SJCRH30 (cell line): ENCODE data around the gene HOXA11. TPM values are rescaled to one million over a fixed set of nuclear protein-coding genes. Genes with fewer than 3 reads are reported as not detected.

ENCODE experiments used
- DNase-seq, 2 experiments: peaks; one replicate each; pipeline ENCODE4 v3.0.0-alpha.2; 2015 to 2020
- H3K27ac ChIP-seq: fragments of 250-450 bp; sonication (Bioruptor Pico); 2 replicates; pipeline ENCODE4 v1.5.1; 2020; ENCODE audit warnings: mild to moderate bottlenecking, moderate library complexity
- H3K27me3 ChIP-seq: fragments of 250-450 bp; sonication (Bioruptor Pico); 2 replicates; pipeline ENCODE4 v1.5.1; 2020; ENCODE audit warnings: mild to moderate bottlenecking, moderate library complexity
- H3K36me3 ChIP-seq: fragments of 250-450 bp; sonication (Bioruptor Pico); 2 replicates; pipeline ENCODE4 v1.5.1; 2020; ENCODE audit warnings: mild to moderate bottlenecking, moderate library complexity
- H3K4me1 ChIP-seq: fragments of 250-450 bp; sonication (Bioruptor Pico); 2 replicates; pipeline ENCODE4 v1.5.1; 2020; ENCODE audit warnings: mild to moderate bottlenecking, moderate library complexity
- H3K4me3 ChIP-seq: fragments of 250-450 bp; sonication (Bioruptor Pico); 2 replicates; pipeline ENCODE4 v1.5.1; 2020; ENCODE audit warnings: mild to moderate bottlenecking, moderate library complexity
- H3K9me3 ChIP-seq: fragments of 250-450 bp; sonication (Bioruptor Pico); replicated peaks from 2 replicates; pipeline ENCODE4 v1.5.1; 2020; ENCODE audit warnings: mild to moderate bottlenecking, moderate library complexity
- total RNA-seq: library from RNA; depleted of rRNA; stranded (reverse); fragments of >200 nt; shearing (Covaris generic); gene quantifications from 2 replicates; pipeline ENCODE4 v1.2.3, GENCODE V29; 2014

The HOXA11 gene
- total RNA-seq, 1 experiment from 2014 or later, result 5.8 TPM

- no peaks in the 10 kb centered on the region for H3K36me3 ChIP-seq
- no peaks in the 10 kb centered on the region for H3K9me3 ChIP-seq
- no peak overlapping the region for H3K27ac ChIP-seq
- no peaks in the 10 kb centered on the region for H3K4me1 ChIP-seq
- no peak overlapping the region for H3K4me3 ChIP-seq
- no peaks in the 10 kb centered on the region; the same call in none of the 2 replicates for H3K27me3 ChIP-seq
- DNase-seq, result no peak
Observed at GRCh38 chr7:27211764-27212204, 26.8 kb upstream of the HOXA11 start.

GRCh38 chr7:27211084-27211446 lies 26.0 kb upstream of the HOXA11 start:
- H3K27me3 ChIP-seq, result no peaks in the 10 kb centered on the region; the same call in none of the 2 replicates
- DNase-seq, result no peak
- no peaks in the 10 kb centered on the region for H3K36me3 ChIP-seq

GRCh38 chr7:27210441-27211083 lies 25.5 kb upstream of the HOXA11 start:
- DNase-seq, result no peak
- H3K36me3 ChIP-seq, result no peaks in the 10 kb centered on the region
- no peaks in the 10 kb centered on the region; the same call in none of the 2 replicates for H3K27me3 ChIP-seq
- H3K9me3 ChIP-seq, result no peaks in the 10 kb centered on the region
- no peak overlapping the region for H3K27ac ChIP-seq
- no peak overlapping the region for H3K4me3 ChIP-seq
- H3K4me1 ChIP-seq, result no peaks in the 10 kb centered on the region

More at GRCh38 chr7:27211084-27211446, 26.0 kb upstream of the HOXA11 start:
- Histone ChIP-seq H3K4me3 (no peak overlapping the region), H3K4me1 (no peaks in the 10 kb centered on the region), H3K27ac (no peak overlapping the region), H3K9me3 (no peaks in the 10 kb centered on the region)

GRCh38 chr7:27209933-27210440 lies 25.0 kb upstream of the HOXA11 start:
- H3K4me3 ChIP-seq, result no peak overlapping the region
- H3K9me3 ChIP-seq, result no peaks in the 10 kb centered on the region
- no peak overlapping the region for H3K27ac ChIP-seq
- H3K27me3 ChIP-seq, result no peaks in the 10 kb centered on the region; the same call in 1 of the 2 replicates
- DNase-seq, result no peak
- no peaks in the 10 kb centered on the region for H3K36me3 ChIP-seq
- no peaks in the 10 kb centered on the region for H3K4me1 ChIP-seq

- Histone ChIP-seq H3K4me3 (no peak overlapping the region), H3K9me3 (no peaks in the 10 kb centered on the region), H3K27me3 (no peaks in the 10 kb centered on the region; the same call in 1 of the 2 replicates)
Observed at GRCh38 chr7:27208998-27209397, 24.0 kb upstream of the HOXA11 start.

GRCh38 chr7:27207348-27207985 lies 22.4 kb upstream of the HOXA11 start:
- Histone ChIP-seq H3K4me3 (no peak overlapping the region), H3K27me3 (no peaks in the 10 kb centered on the region; the same call in 1 of the 2 replicates)

More at GRCh38 chr7:27208998-27209397, 24.0 kb upstream of the HOXA11 start:
- no peak overlapping the region for H3K27ac ChIP-seq
- DNase-seq, result no peak
- H3K4me1 ChIP-seq, result no peaks in the 10 kb centered on the region
- H3K36me3 ChIP-seq, result no peaks in the 10 kb centered on the region

GRCh38 chr7:27205325-27206280 lies 20.6 kb upstream of the HOXA11 start:
- DNase-seq, result no peak
- Histone ChIP-seq H3K9me3 (no peaks in the 10 kb centered on the region), H3K27me3 (no peaks in the 10 kb centered on the region; the same call in 1 of the 2 replicates), H3K4me3 (no peak overlapping the region), H3K36me3 (no peaks in the 10 kb centered on the region), H3K27ac (no peak overlapping the region), H3K4me1 (no peaks in the 10 kb centered on the region; the same call in 1 of the 2 replicates)

More at GRCh38 chr7:27207348-27207985, 22.4 kb upstream of the HOXA11 start:
- no peaks in the 10 kb centered on the region for H3K9me3 ChIP-seq
- DNase-seq, result no peak
- H3K4me1 ChIP-seq, result no peaks in the 10 kb centered on the region
- H3K27ac ChIP-seq, result no peak overlapping the region
- no peaks in the 10 kb centered on the region for H3K36me3 ChIP-seq

- no peaks in the 10 kb centered on the region; the same call in 1 of the 2 replicates for H3K27me3 ChIP-seq
Observed at GRCh38 chr7:27204851-27205322, 19.9 kb upstream of the HOXA11 start.

GRCh38 chr7:27203964-27204594 lies 19.0 kb upstream of the HOXA11 start:
- no peaks in the 10 kb centered on the region; the same call in 1 of the 2 replicates for H3K27me3 ChIP-seq
- no peak overlapping the region for H3K27ac ChIP-seq
- no peak overlapping the region for H3K4me3 ChIP-seq
- DNase-seq, result no peak
- H3K9me3 ChIP-seq, result no peaks in the 10 kb centered on the region
- no peaks in the 10 kb centered on the region for H3K36me3 ChIP-seq
- H3K4me1 ChIP-seq, result no peaks in the 10 kb centered on the region; the same call in 1 of the 2 replicates

More at GRCh38 chr7:27204851-27205322, 19.9 kb upstream of the HOXA11 start:
- Histone ChIP-seq H3K36me3 (no peaks in the 10 kb centered on the region), H3K4me3 (no peak overlapping the region), H3K27ac (no peak overlapping the region), H3K4me1 (no peaks in the 10 kb centered on the region; the same call in 1 of the 2 replicates), H3K9me3 (no peaks in the 10 kb centered on the region)
- no peak for DNase-seq

GRCh38 chr7:27203365-27203953 lies 18.4 kb upstream of the HOXA11 start:
- Histone ChIP-seq H3K36me3 (no peaks in the 10 kb centered on the region), H3K27ac (no peak overlapping the region), H3K4me3 (no peak overlapping the region), H3K9me3 (no peaks in the 10 kb centered on the region), H3K27me3 (no peaks in the 10 kb centered on the region; the same call in 1 of the 2 replicates), H3K4me1 (no peaks in the 10 kb centered on the region; the same call in 1 of the 2 replicates)
- no peak for DNase-seq

GRCh38 chr7:27202862-27203134 lies 17.8 kb upstream of the HOXA11 start:
- H3K27me3 ChIP-seq, result no peaks in the 10 kb centered on the region; the same call in 1 of the 2 replicates

GRCh38 chr7:27202018-27202861 lies 17.2 kb upstream of the HOXA11 start:
- Histone ChIP-seq H3K27me3 (no peaks in the 10 kb centered on the region), H3K36me3 (no peaks in the 10 kb centered on the region), H3K4me1 (no peaks in the 10 kb centered on the region; the same call in 1 of the 2 replicates), H3K9me3 (no peaks in the 10 kb centered on the region), H3K4me3 (no peak overlapping the region), H3K27ac (no peak overlapping the region)
- DNase-seq, result no peak

More at GRCh38 chr7:27202862-27203134, 17.8 kb upstream of the HOXA11 start:
- no peaks in the 10 kb centered on the region for H3K36me3 ChIP-seq
- H3K4me3 ChIP-seq, result no peak overlapping the region
- no peak overlapping the region for H3K27ac ChIP-seq
- no peaks in the 10 kb centered on the region for H3K9me3 ChIP-seq
- DNase-seq, result no peak
- H3K4me1 ChIP-seq, result no peaks in the 10 kb centered on the region; the same call in 1 of the 2 replicates

- DNase-seq, result no peak
- H3K4me1 ChIP-seq, result no peaks in the 10 kb centered on the region; the same call in 1 of the 2 replicates
- no peak overlapping the region; the same call in 1 of the 2 replicates for H3K4me3 ChIP-seq
- no peaks in the 10 kb centered on the region for H3K9me3 ChIP-seq
- no peaks in the 10 kb centered on the region for H3K27me3 ChIP-seq
- no peak overlapping the region for H3K27ac ChIP-seq
- no peaks in the 10 kb centered on the region for H3K36me3 ChIP-seq
Observed at GRCh38 chr7:27201580-27202017, 16.6 kb upstream of the HOXA11 start.
